HFF-Myc (cell line): ENCODE results near the gene SMIM35.

ENCODE experiments used
- DNase-seq: peaks from one replicate; pipeline ENCODE4 v3.0.0-alpha.2; 2011; ENCODE audit warnings: low read depth; ENCODE audit errors: extremely low read depth
- H3K4me3 ChIP-seq: replicated peaks from 2 replicates; pipeline ENCODE4 v1.5.1; 2011; ENCODE audit warnings: low read depth, mild to moderate bottlenecking, control low read depth, low read length
- CTCF ChIP-seq: IDR thresholded peaks from 2 replicates; pipeline ENCODE4 v1.5.1; 2012; ENCODE audit warnings: mild to moderate bottlenecking, low read depth, low read length, control low read depth; ENCODE audit errors: missing control alignments

Gene SMIM35

GRCh38 chr11:118129471-118130172 is 42.9 kb upstream of the SMIM35 start:
- no peak for DNase-seq
- no peak for TF ChIP-seq CTCF
- H3K4me3 ChIP-seq = no peak overlapping the region

- no peak for DNase-seq
- H3K4me3 ChIP-seq = no peak overlapping the region
- no peak for TF ChIP-seq CTCF
These were observed 42.1 kb upstream of the SMIM35 start for GRCh38 chr11:118128721-118129470.

- TF ChIP-seq CTCF = no peak
- H3K4me3 ChIP-seq = no peak overlapping the region
- no peak for DNase-seq
These were observed 41.5 kb upstream of the SMIM35 start for GRCh38 chr11:118128310-118128709.

- no peak overlapping the region for H3K4me3 ChIP-seq
- DNase-seq = no peak
- no peak for TF ChIP-seq CTCF
These were observed 39.5 kb upstream of the SMIM35 start for GRCh38 chr11:118126082-118126838.

GRCh38 chr11:118124929-118125535 is 38.3 kb upstream of the SMIM35 start:
- TF ChIP-seq CTCF = no peak
- DNase-seq = no peak
- no peak overlapping the region for H3K4me3 ChIP-seq

- no peak overlapping the region for H3K4me3 ChIP-seq
- no peak for TF ChIP-seq CTCF
- DNase-seq = no peak
These were observed 34.0 kb upstream of the SMIM35 start for GRCh38 chr11:118120793-118121192.
